AG09319 (cell line): ENCODE data around the gene GAK.

Experiments used
- DNase-seq: peaks from one replicate; pipeline ENCODE4 v3.0.0-alpha.2; 2010; ENCODE audit warnings: low read depth; ENCODE audit errors: extremely low read depth
- CTCF ChIP-seq: IDR thresholded peaks from 2 replicates; pipeline ENCODE4 v1.5.1; 2011; ENCODE audit warnings: low read depth, mild to moderate bottlenecking, inconsistent platforms, low read length, moderate library complexity

Gene GAK

GRCh38 chr4:961351-962230, 29.5 kb upstream of the GAK start:
- DNase-seq: no peak
- no peak for TF ChIP-seq CTCF

GRCh38 chr4:960636-961350, 28.7 kb upstream of the GAK start:
- no peak for TF ChIP-seq CTCF
- DNase-seq: no peak

- TF ChIP-seq CTCF: no peak
- no peak for DNase-seq
Observed at GRCh38 chr4:960140-960635, 28.1 kb upstream of the GAK start.

GRCh38 chr4:959338-960139, 27.4 kb upstream of the GAK start:
- no peak for DNase-seq
- TF ChIP-seq CTCF: no peak

GRCh38 chr4:958696-959337, 26.7 kb upstream of the GAK start:
- no peak for DNase-seq
- no peak for TF ChIP-seq CTCF

GRCh38 chr4:958314-958665, 26.2 kb upstream of the GAK start:
- TF ChIP-seq CTCF: no peak
- no peak for DNase-seq
